Adrenal gland (tissue), 5 donors: ENCODE data around the gene PDLIM7.

Source experiments
- CTCF ChIP-seq, 6 experiments: fragments of 450-650 bp in 4 of 6; fragments of 200-600 bp in 2 of 6; sonication (generic) in 1 of 6; IDR thresholded peaks; 1 replicate in 5 of 6; 2 replicates in 1 of 6; pipeline versions ENCODE4 v1.5.1 to v1.8.0; 2016 to 2021; ENCODE audit warnings: antibody characterized with exemption in 6 of 6, mild to moderate bottlenecking in 2 of 6, moderate library complexity in 1 of 6
- POLR2A ChIP-seq, 2 donors: fragments of 450-650 bp; IDR thresholded peaks; one replicate each; pipeline ENCODE4 v1.6.1; 2017; ENCODE audit warnings: antibody characterized with exemption in 2 of 2, mild to moderate bottlenecking in 2 of 2, moderate library complexity in 1 of 2
- donor health status: DM: no; HTN: no; CAD: no.

GRCh38 chr5:177501874-177502678 is 4.7 kb upstream of the PDLIM7 start:
- no peak for TF ChIP-seq CTCF (IDR thresholded peaks at IDR 0.05)
- TF ChIP-seq POLR2A (IDR thresholded peaks at IDR 0.05) = no peak
